ENCODE data around the gene LRBA.
A peak's percentile ranks its signal among the peaks of the same experiment; 100 is the strongest.

Gene LRBA

GRCh38 chr4:150421612-150422011 is 593.5 kb downstream of the LRBA start:
- no peak for DNase-seq (ENCODE audit: low read depth)

DNA sequence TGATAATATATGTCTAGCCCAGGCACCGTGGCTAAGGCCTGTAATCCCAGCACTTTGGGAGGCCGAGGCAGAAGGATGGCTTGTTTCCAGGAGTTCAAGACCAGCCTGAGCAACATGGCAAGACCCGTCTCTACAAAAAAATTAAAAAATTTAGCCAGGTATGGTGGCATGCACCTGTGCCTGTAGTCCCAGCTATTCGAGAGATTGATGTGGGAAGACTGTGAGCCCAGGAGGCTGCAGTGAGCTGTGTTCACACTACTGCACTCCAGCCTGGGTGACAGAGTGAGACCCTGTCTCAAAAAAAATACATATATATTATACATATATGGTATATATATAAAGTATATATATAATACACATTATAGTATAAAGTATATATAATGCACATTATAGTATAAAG is 595.1 kb downstream of the LRBA start:
- no peak overlapping the region for H3K4me3 ChIP-seq (ENCODE audit: low read depth, low read length)
- no peak for TF ChIP-seq CTCF (IDR thresholded peaks at IDR 0.05; ENCODE audit: insufficient read depth, low read depth, low read length, missing control alignments)
- no peak for DNase-seq (ENCODE audit: low read depth)

More at GRCh38 chr4:150421612-150422011, 593.5 kb downstream of the LRBA start:
- TF ChIP-seq CTCF (IDR thresholded peaks at IDR 0.05; ENCODE audit: insufficient read depth, low read depth, low read length, missing control alignments), result no peak
- H3K4me3 ChIP-seq (ENCODE audit: low read depth, low read length), result no peak overlapping the region

DNA sequence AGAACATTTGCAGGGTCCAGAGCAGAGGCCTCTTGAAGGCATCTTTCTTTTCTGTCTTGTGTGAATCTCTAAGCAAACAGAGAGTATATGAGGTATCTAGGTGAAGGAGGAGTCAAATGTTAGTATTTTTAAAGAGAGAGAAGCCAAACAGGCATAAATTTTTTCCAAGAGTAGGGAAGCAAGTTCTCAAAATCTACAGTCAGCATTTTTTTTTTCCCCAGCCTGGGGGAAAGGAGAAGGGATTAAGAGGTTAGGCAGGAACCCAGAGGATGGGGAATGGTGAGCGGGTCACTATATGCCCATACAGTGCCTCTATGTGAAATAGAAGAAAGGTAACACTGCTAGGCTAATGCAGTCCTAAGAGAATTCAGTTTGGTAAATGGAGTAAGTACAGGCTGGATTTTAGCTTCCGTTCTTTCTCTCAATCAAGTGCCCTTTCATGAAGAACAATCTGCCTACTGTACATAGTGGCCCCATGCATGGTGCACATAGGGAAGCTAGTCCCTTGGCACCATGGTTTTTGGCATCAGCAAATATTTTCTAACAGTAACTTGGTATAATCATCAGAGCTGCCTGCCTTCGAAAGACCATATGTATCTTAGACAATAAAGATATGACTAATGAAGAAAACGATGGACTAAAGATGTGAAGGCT is 596.2 kb downstream of the LRBA start:
- no peak for DNase-seq (ENCODE audit: low read depth)
- no peak overlapping the region for H3K4me3 ChIP-seq (ENCODE audit: low read depth, low read length)
- no peak for TF ChIP-seq CTCF (IDR thresholded peaks at IDR 0.05; ENCODE audit: insufficient read depth, low read depth, low read length, missing control alignments)

DNA sequence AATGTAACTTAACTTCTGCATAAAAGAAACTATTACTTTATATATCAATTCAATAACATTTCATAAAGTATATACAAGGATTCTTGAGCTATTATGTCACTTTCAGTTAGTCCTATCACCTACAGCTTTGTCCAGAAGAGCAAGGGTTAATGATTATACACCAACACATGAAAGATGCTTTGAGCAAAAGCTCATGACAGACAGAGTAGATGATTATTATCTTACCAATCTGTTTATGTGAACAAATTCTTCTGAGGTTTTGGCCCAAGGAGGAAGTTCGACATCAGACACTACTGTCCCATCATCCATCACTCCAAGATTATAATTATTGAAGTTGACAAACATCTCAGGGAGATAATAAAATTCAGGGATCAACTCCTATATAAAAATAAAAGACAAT is 599.9 kb downstream of the LRBA start:
- no peak for DNase-seq (ENCODE audit: low read depth)
- H3K4me3 ChIP-seq (ENCODE audit: low read depth, low read length), result no peak overlapping the region
- no peak for TF ChIP-seq CTCF (IDR thresholded peaks at IDR 0.05; ENCODE audit: insufficient read depth, low read depth, low read length, missing control alignments)

DNA sequence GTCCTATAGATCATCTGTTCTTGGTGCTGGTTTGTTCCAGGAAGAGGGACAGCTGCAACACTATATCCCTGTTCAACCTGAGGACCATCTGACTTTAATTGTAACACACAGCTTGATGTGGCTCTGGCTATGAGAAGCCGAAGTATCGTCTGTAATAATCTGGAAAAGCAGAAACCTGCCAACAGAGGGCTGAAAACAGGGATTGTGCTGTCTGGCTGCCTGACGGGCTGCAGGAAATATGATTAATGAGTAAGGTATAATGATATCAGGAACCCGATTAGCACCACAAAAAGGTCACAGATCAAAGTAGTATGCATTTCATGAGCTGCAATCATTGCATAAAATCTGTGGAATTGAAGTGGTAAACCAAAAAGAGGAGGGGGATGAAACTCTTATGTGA is 603.6 kb downstream of the LRBA start:
- TF ChIP-seq CTCF (IDR thresholded peaks at IDR 0.05; ENCODE audit: insufficient read depth, low read depth, low read length, missing control alignments), result no peak
- H3K4me3 ChIP-seq (ENCODE audit: low read depth, low read length), result no peak overlapping the region
- no peak for DNase-seq (ENCODE audit: low read depth)

- TF ChIP-seq CTCF (IDR thresholded peaks at IDR 0.05; ENCODE audit: insufficient read depth, low read depth, low read length, missing control alignments), result no peak
- H3K4me3 ChIP-seq (ENCODE audit: low read depth, low read length), result no peak overlapping the region
- peak; percentile 10 for DNase-seq (ENCODE audit: low read depth)
These were observed 612.2 kb downstream of the LRBA start for GRCh38 chr4:150402871-150403272.

- DNase-seq (ENCODE audit: low read depth), result no peak
- no peak for TF ChIP-seq CTCF (IDR thresholded peaks at IDR 0.05; ENCODE audit: insufficient read depth, low read depth, low read length, missing control alignments)
- H3K4me3 ChIP-seq (ENCODE audit: low read depth, low read length), result no peak overlapping the region
These were observed 613.9 kb downstream of the LRBA start for GRCh38 chr4:150401083-150401687.

All from GM12865 (cell line).